NCI-H2227 treated with DMSO at 0.1 percent for 48 hours (cell line): ENCODE data around the gene SPI1.
"Not testable (repeated sequence)": the region's sequence is repeated elsewhere in the genome, so short reads cannot be mapped to it uniquely, and the experiment has no call there.

Source experiments
- DNase-seq: peaks from one replicate; lab custom pipeline; 2025; lab: John Stamatoyannopoulos, UW

The SPI1 gene

DNA sequence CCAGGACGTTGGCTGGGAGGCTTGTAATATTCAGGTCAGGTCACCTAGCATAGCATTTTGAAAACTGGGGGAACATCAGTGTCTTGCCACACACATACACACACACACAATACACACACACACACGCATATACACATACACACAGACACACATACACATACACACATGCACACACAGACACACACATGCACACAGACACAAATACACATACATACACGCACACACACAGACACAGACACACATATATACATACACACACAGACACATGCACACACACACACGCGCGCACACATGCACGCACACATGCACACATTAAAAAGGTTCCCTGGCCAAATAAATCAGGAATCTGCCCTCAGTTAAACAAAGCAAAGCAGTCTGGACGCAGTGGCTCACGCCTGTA is 38.3 kb downstream of the SPI1 start:
- DNase-seq, result no peak

DNA sequence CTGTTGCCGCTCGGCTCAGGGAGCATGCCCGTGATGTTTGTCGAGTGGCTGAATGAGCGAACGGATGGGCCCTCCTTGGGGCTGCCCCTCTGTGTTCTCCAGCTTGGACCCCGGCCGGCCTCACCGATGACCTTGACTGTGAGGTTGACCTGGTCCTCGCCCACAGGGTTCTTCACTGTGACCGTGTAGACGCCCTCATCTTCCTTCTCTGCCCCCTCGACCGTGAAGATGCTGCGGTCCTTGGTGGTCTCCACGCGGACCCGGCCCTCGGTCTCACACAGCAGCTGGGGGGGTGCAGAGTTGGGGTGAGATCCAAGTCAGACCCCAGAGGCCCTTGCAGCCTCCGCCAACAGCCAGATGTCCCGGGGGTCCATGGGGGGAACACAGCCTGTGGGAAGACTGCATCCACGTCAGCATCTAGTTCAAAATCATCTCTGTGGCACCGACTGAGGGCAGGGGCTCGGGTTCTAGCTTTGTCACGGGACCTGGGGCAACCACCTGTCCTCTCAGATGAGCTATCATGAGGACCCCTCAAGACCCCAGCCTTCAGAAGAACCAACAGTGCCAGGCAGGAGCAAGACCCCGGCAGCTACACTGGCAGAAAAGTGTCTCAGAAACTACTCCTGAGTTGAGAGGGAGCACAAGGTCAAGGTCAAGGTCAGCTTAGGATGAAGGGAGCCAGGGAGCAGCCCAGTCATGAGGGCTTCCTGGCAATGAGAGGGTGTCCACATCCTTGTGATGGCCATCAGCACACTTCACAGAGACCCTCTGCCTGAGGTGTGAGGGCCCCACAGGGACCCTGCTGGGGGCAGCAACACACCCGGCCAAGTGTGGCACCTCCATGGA is 39.7 kb downstream of the SPI1 start:
- DNase-seq, result no peak

GRCh38 chr11:47337229-47337924 is 41.0 kb downstream of the SPI1 start:
- no peak for DNase-seq

DNA sequence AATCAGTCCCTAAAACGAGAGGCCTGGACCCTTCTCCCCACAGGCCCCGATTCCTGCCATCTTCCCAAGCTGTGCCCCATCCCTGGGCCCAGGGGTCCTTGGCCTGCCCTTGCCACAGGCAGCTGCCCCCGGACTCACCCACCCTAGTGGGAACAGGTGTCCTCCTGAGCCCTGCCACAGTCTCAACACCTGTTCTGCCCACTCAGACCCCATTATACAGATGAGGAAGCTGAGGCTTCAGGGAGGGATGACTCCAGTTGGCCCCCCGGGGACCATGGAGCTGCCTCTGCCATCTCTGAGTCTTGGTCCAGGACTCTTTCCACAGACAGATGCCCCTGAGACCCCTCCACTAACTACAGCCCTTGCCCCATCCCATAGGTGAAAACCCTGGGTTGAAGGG is 41.8 kb downstream of the SPI1 start:
- DNase-seq, result no peak

DNA sequence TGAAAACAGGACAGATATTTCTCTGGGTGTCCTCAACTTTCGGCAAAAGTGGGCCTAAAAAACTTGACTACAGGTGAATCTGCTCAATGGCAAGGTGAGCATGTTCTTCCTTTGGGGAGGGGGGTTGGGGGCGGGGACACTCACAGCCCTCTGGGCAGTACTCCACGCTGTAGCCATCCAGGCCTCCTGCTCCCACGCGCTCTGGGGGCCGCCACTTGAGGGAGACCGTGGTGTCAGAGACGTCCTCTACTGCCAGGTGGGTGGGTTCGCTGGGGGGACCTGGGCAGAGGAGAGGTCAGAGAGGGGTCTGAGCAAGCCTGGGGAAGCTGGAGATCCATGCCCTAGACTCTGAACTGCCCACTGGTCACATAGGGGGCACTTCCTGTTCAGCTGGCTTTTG is 42.6 kb downstream of the SPI1 start:
- DNase-seq, result no peak

DNA sequence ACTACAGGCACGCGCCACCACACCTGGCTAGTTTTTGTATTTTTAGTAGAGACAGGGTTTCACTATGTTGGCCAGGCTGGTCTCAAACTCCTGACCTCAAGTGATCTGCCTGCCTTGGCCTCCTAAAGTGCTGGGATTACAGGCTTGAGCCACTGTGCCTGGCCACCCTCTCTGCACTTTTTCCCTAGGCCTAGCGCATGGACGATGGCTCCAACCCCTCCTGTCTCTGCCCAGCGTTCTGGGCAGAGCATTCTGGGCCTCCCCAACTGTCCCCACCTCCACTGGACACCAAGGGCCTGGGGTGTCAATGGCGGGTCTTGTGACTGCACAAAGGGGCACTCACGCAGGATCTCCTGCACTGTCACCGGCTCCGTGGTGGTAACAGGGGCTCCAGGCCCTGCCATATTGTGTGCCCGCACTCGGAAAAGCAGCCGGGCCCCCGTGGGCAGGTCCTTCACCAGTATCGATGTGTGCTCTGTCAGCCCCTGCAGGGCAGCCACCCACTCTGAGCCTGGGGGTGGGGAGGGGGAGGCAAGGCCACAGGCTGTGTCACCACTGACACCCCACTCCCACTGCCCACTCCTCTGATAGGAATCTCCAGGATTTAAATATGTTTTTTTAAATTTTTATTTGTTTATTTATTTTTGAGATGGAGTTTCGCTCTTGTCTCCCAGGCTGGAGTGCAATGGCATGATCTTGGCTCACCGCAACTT is 43.5 kb downstream of the SPI1 start:
- not testable (repeated sequence) for DNase-seq

DNA sequence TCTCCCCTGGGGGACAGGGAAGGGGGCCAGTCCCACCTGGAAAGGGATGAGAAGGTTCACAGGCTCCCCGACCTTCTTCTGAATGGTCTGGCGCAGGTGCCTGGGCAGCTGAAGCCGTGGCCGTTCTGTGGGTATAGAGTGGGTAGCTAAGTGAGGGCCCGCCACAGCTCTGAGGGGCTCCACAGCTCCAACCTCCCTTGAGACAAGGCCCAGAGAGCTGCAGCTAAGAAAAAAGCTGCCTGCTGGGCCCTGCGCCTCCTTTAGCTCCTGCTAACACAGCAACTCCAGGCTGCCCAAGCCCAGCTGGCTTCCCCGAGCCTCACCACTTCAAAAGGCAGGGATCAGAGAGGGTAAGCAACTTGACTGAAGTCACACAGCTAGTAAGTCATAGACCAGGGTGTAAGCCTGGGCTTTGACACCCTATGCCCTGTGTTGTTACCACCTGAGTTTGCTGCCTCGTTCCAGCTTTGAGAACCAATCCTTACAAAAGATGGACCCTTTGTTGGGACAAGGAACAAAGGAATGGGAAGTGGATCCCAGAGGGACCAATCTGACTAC is 44.4 kb downstream of the SPI1 start:
- no peak for DNase-seq

GRCh38 chr11:47333526-47333845 is 44.9 kb downstream of the SPI1 start:
- DNase-seq, result no peak

GRCh38 chr11:47332791-47333525 is 45.4 kb downstream of the SPI1 start:
- DNase-seq, result no peak

DNA sequence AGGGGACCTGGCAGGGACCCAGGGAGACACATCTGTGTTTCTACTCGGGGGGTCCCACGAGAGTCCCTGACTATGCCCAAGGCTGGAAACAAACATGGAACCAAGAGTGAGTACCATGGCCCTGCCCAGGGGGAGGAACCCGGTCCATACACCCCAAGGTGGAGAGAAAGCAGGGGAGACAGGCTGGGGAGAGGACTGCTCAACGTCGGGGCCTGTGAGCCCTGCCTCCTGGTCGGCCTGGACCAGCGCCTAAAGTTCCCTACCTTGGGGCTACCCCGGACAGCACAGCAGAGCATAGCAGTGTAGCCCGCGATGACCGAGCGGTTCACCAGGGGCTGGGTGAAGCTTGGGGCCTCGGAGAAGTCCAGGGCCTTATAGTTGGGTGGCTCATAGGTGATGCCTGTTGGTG is 46.0 kb downstream of the SPI1 start:
- no peak for DNase-seq

DNA sequence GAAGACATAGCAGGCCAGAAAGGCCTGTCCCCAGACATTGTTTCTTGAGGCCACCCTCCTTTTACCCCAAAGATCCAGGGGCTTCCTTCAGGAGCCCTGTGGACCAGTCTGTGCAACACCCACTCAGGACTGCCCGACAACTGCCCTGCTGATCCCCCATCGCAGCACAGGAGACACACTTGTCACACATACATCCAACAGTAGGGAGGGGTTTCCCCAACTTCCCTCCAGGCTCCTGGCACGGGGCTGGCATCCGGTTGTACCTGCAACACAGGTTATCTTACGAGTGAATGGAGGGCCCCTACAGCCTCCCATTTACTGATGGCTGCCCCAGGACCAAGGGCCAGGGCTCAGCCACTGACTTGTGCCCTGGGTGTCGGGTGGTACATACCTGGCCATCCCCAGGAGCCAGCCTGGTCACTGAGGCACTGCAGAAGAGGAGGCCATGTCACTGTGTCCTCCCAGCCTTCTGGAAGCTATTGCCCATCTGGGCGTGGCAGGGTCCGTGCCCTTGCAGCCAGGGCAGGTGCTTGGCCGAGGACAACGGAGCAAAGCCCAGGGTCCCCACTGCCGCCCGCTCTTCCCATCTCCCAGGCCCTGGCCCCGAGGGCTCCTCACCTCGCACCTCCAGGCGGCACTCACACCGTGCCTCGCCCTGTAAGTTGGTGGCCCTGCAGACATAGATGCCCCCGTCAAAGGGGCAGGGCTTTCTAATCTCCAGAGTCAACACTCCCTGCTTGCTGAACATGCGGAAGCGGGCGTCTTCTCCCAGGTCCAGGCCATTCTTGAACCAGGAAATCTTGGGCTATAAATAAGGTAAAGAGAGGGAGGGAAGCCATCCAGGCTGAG is 46.7 kb downstream of the SPI1 start:
- no peak for DNase-seq

DNA sequence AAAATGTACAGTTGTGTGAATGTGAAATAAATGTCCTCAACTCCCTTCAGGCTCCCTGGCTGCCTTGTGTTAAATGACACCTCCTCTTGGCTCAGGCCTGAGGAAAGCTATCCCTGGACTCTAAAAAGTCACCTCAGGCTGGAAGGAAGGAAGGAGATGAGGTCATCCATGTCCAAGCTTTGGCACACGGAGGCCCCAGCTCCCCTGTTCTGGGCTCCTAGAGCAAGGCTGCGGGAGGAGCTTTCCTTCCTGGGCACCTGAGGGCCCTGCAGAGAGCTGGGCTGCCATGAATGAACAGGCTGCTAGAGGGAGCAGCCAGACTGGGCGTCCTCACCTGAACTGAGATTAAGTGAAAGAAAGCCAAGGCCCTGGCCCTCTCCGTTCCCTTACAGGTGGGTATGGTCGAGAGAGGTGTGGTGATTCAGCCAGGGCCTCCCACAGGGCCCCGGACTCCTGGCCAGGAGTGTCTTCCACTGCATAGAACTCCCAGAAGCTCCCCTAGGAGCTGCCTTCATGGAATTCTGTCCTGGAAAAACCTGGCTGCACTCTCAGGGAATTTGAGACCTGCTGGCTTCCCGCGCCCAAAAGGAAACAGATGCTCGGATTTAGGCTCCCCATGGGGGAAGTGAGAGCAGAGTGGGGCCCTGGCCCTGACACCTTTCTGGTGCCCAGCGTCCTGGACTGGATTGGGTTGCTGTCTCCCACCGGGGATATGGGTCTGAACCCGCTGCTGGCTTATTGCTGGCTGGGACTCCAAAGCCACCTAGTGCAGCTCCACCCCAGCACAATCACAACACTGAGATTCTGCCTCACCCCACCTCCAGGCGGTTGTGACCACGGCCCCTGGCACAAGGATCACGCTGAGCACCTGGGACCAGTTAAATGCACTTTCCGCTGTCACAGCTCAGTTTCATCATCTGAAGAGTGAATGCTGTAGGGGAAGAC is 48.1 kb downstream of the SPI1 start:
- no peak for DNase-seq

DNA sequence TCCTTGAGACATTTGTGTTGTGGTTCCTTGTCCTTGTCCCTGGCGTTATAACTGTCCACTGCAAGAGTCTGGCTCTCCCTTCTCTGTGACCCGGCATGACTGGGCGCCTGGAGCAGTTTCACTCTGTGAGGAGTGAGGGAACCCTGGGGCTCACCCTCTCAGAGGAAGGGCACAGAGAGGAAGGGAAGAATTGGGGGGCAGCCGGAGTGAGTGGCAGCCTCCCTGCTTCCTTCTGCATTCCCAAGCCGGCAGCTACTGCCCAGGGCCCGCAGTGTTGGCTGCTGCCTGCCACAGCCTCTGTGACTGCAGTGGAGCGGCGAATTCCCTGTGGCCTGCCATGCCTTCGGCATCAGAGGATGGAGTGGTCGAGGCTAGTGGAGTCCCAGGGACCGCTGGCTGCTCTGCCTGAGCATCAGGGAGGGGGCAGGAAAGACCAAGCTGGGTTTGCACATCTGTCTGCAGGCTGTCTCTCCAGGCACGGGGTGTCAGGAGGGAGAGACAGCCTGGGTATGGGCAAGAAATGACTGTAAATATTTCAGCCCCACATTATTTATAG is 48.8 kb downstream of the SPI1 start:
- no peak for DNase-seq

GRCh38 chr11:47328449-47329390 is 49.6 kb downstream of the SPI1 start:
- no peak for DNase-seq

GRCh38 chr11:47327949-47328348 is 50.4 kb downstream of the SPI1 start:
- no peak for DNase-seq

DNA sequence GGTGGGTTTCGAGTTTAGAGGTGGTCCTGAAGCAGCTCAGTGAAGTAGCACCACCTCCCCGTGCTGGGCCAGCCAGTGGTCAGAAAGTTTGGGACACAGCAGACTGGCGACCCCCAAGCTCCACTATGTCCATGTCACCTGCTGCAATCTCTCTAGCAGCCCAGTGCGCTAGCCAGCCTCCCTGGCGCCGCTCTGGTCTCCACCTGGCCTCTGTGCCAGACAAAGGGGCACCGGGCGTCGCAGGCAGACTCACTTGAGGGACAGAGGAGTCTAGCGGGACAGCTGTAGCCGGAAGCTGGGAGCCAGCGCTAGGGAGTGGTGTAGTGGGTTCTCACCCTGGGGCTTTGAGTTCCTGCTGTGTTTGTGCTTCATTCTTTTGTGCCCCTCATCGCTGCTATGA is 51.3 kb downstream of the SPI1 start:
- no peak for DNase-seq

- DNase-seq, result no peak
Measured at GRCh38 chr11:47326198-47326597, 52.1 kb downstream of the SPI1 start.

GRCh38 chr11:47325271-47326041 is 52.9 kb downstream of the SPI1 start:
- DNase-seq, result no peak
